Esophagus muscularis mucosa (tissue), 4 donors: Measurements from ENCODE around the gene DNAJC16. TPM values are rescaled to one million over a fixed set of nuclear protein-coding genes. Genes with fewer than 3 reads are reported as not detected.
A peak's percentile ranks its signal among the peaks of the same experiment; 100 is the strongest.
"Not testable (repeated sequence)": the region's sequence is repeated elsewhere in the genome, so short reads cannot be mapped to it uniquely, and the experiment has no call there.

Source experiments
- DNase-seq: peaks from one replicate; pipeline ENCODE4 v3.0.0-alpha.2; 2017; ENCODE audit errors: extremely low spot score
- H3K27ac ChIP-seq, 4 donors: fragments of 200-600 bp; sonication (generic); replicated peaks in 1 of 4; 1 replicate in 3 of 4; 2 replicates in 1 of 4; pipeline ENCODE4 v1.5.1; 2016 to 2019; ENCODE audit warnings: mild to moderate bottlenecking in 1 of 4
- H3K27me3 ChIP-seq, 4 donors: fragments of 200-600 bp; sonication (generic); one replicate each; pipeline versions ENCODE4 v1.5.1 to v1.6.0; 2016 to 2019
- H3K36me3 ChIP-seq, 4 donors: fragments of 200-600 bp; sonication (generic); one replicate each; pipeline ENCODE4 v1.5.1; 2016 to 2019
- H3K4me1 ChIP-seq, 4 donors: fragments of 200-600 bp; sonication (generic); one replicate each; pipeline ENCODE4 v1.5.1; 2016 to 2019
- H3K4me3 ChIP-seq, 4 donors: fragments of 200-600 bp; sonication (generic); 1 replicate in 2 of 4; 2 replicates in 2 of 4; pipeline ENCODE4 v1.5.1; 2016 to 2019; ENCODE audit warnings: mild to moderate bottlenecking in 4 of 4, moderate library complexity in 1 of 4
- H3K9me3 ChIP-seq, 4 donors: fragments of 200-600 bp; sonication (generic); 1 replicate in 3 of 4; 2 replicates in 1 of 4; pipeline ENCODE4 v1.5.1; 2016 to 2019
- CTCF ChIP-seq, 3 experiments: fragments of 200-600 bp in 2 of 3; fragments of 450-650 bp in 1 of 3; sonication (generic) in 2 of 3; IDR thresholded peaks; one replicate each; pipeline ENCODE4 v1.5.1; 2017 to 2019; ENCODE audit warnings: antibody characterized with exemption in 3 of 3, mild to moderate bottlenecking in 2 of 3, moderate library complexity in 1 of 3
- EP300 ChIP-seq: sonication (generic); formaldehyde crosslinking; IDR thresholded peaks from one replicate; pipeline ENCODE4 v1.6.1; 2017; ENCODE audit warnings: antibody characterized with exemption
- POLR2A ChIP-seq: fragments of 450-650 bp; IDR thresholded peaks from one replicate; pipeline ENCODE4 v1.6.1; 2017; ENCODE audit warnings: antibody characterized with exemption, moderate library complexity, mild to moderate bottlenecking, low read depth
- POLR2AphosphoS5 ChIP-seq, 2 donors: sonication (generic); formaldehyde crosslinking; IDR thresholded peaks; one replicate each; pipeline ENCODE4 v1.6.1; 2017; ENCODE audit warnings: antibody characterized with exemption in 2 of 2
- WGBS: methylation state at CpG from one replicate; pipeline ENCODE4 v1.1.5; 2018; 5-methylcytosine and 5-hydroxymethylcytosine counted together
- intact Hi-C: fragments of 100-400 bp; cut with DNase I; formaldehyde crosslinking; loops from one replicate; pipeline ENCODE4 v1.15.1; 2023
- total RNA-seq, 4 donors: library from RNA; depleted of rRNA; stranded (reverse); fragments of >200 nt; gene quantifications; one replicate each; pipeline versions ENCODE4 v1.1.0 to v1.2.1, GENCODE V29; 2016

Gene DNAJC16
- total RNA-seq, 4 donors from 2014 or later, result 12.0 to 13.0 (median 12.4) TPM

GRCh38 chr1:15515022-15515663, 11.5 kb upstream of the DNAJC16 start:
- H3K4me1 ChIP-seq, result peaks cover 0 to 4% (median 1%) of the 10 kb centered on the region in 4 donors
- DNase-seq, result no peak
- 54% methylated on average over 2 of the region's 2 CpGs for WGBS
- H3K9me3 ChIP-seq, result no peaks in the 10 kb centered on the region
- peaks cover 6 to 51% (median 31%) of the 10 kb centered on the region in 4 donors for H3K36me3 ChIP-seq
- H3K27me3 ChIP-seq, result no peaks in the 10 kb centered on the region
- TF ChIP-seq POLR2A (no peak), EP300 (no peak)
- intact Hi-C loops, result no loop called here
- H3K4me3 ChIP-seq, result no peak overlapping the region
- H3K27ac ChIP-seq, result no peak overlapping the region

- intact Hi-C loops, result no loop called here
- peaks cover 11 to 14% (median 13%) of the 10 kb centered on the region in 4 donors for H3K4me1 ChIP-seq
- no peak for TF ChIP-seq EP300
- TF ChIP-seq POLR2AphosphoS5 (IDR thresholded peaks at IDR 0.05), result no peak
- TF ChIP-seq CTCF (IDR thresholded peaks at IDR 0.05), result no peak
- TF ChIP-seq POLR2A, result no peak
- 90% methylated on average over 3 of the region's 3 CpGs for WGBS
- no peak overlapping the region for H3K4me3 ChIP-seq
- peaks cover 0 to 25% (median 17%) of the 10 kb centered on the region in 4 donors for H3K36me3 ChIP-seq
- H3K9me3 ChIP-seq, result no peaks in the 10 kb centered on the region
- H3K27me3 ChIP-seq, result no peaks in the 10 kb centered on the region
- no peak overlapping the region for H3K27ac ChIP-seq
- no peak for DNase-seq
Measured at GRCh38 chr1:15519625-15520024, 7.0 kb upstream of the DNAJC16 start.

GRCh38 chr1:15521206-15521906, 5.3 kb upstream of the DNAJC16 start:
- intact Hi-C loops, DNase-seq, H3K27ac ChIP-seq, H3K27me3 ChIP-seq, H3K4me3 ChIP-seq, H3K9me3 ChIP-seq: not testable (repeated sequence)
- WGBS, result 84% methylated on average over 17 of the region's 17 CpGs
- H3K4me1 ChIP-seq, result peaks cover 19 to 27% (median 26%) of the 10 kb centered on the region in 4 donors
- H3K36me3 ChIP-seq, result peaks cover 0 to 19% (median 14%) of the 10 kb centered on the region in 4 donors

- 96% methylated on average over 3 of the region's 4 CpGs for WGBS
- intact Hi-C loops, result no loop called here
- peaks cover 0 to 7% (median 4%) of the 10 kb centered on the region in 4 donors for H3K36me3 ChIP-seq
Measured at GRCh38 chr1:15522551-15522950, 4.1 kb upstream of the DNAJC16 start.

GRCh38 chr1:15523104-15524020, 3.3 kb upstream of the DNAJC16 start:
- peak overlapping the region; percentile 64 to 97 (median 82) for H3K4me3 ChIP-seq
- no peaks in the 10 kb centered on the region for H3K36me3 ChIP-seq
- no peaks in the 10 kb centered on the region for H3K9me3 ChIP-seq
- no peaks in the 10 kb centered on the region for H3K27me3 ChIP-seq
- H3K4me1 ChIP-seq, result peaks cover 26 to 40% (median 40%) of the 10 kb centered on the region in 4 donors
- 54% methylated on average over 14 of the region's 18 CpGs for WGBS
- intact Hi-C loops, result no loop called here
- no peak for DNase-seq
- no peak for TF ChIP-seq POLR2AphosphoS5 (IDR thresholded peaks at IDR 0.05)
- TF ChIP-seq POLR2A, result no peak
- TF ChIP-seq CTCF (IDR thresholded peaks at IDR 0.05), result no peak
- no peak for TF ChIP-seq EP300
- H3K27ac ChIP-seq, result peak overlapping the region; percentile 92 to 97 (median 96)

More at GRCh38 chr1:15522551-15522950, 4.1 kb upstream of the DNAJC16 start:
- Histone ChIP-seq H3K27ac (peak overlapping the region in 2 of 4 donors; percentile 96 to 97), H3K4me1 (peaks cover 23 to 32% (median 32%) of the 10 kb centered on the region in 4 donors), H3K4me3 (no peak overlapping the region), H3K9me3 (no peaks in the 10 kb centered on the region), H3K27me3 (no peaks in the 10 kb centered on the region)
- no peak for DNase-seq
- TF ChIP-seq POLR2AphosphoS5 (IDR thresholded peaks at IDR 0.05) (no peak), EP300 (no peak), POLR2A (no peak), CTCF (IDR thresholded peaks at IDR 0.05) (no peak)
